Measurements from ENCODE around the gene OR51V1.

- TF ChIP-seq CTCF (IDR thresholded peaks at IDR 0.05; ENCODE audit: low read length), result no peak
- no peak for TF ChIP-seq EZH2 (IDR thresholded peaks at IDR 0.05; ENCODE audit: borderline replicate concordance, low read length)
Observed at GRCh38 chr11:5230266-5230665, 29.8 kb upstream of the OR51V1 start.
